GM04503 (cell line): Measurements from ENCODE around the gene RRM2.

ENCODE experiments used
- DNase-seq: peaks from one replicate; pipeline ENCODE4 v3.0.0-alpha.2; 2012; ENCODE audit warnings: low read depth

Gene RRM2

DNA sequence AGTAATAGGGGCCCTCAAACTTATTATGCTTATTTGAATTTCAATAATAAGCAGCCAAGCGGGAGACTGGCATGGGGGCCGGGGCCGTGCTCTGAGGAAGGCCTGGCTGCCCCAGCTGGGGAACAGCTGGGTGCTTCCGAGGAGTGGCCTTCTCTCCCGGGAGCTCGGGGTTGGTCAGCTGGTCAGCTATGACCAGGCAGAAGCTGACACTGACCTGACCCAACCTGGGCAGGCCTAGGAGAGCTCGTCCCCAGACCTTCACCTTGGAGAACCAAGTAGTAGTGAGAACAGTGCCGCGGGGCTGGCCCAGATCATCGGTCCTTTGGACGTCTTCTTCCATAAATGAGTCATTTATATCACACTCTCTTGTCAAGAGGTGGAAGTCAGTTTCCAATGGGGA lies 36.1 kb downstream of the RRM2 start:
- DNase-seq: no peak

DNA sequence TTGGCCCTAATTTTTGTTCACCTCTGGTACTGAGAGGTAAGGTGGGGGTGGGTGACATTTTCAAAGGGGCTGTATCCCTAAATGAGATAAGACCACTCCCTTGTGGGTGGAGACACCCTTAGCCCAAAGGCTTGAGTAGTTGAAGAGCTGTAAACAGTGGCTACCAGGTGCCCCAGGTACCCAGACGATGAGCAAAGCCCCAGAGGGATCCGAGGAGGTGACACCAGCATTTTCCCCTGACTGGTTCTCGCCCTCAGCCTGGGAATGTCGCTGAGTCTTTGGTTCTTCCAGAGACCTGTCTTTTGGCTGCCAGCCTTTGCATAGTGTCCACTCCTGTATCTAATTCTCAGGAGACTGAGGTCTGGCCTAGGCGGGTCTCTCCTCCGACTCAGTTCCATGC lies 36.5 kb downstream of the RRM2 start:
- DNase-seq: no peak

DNA sequence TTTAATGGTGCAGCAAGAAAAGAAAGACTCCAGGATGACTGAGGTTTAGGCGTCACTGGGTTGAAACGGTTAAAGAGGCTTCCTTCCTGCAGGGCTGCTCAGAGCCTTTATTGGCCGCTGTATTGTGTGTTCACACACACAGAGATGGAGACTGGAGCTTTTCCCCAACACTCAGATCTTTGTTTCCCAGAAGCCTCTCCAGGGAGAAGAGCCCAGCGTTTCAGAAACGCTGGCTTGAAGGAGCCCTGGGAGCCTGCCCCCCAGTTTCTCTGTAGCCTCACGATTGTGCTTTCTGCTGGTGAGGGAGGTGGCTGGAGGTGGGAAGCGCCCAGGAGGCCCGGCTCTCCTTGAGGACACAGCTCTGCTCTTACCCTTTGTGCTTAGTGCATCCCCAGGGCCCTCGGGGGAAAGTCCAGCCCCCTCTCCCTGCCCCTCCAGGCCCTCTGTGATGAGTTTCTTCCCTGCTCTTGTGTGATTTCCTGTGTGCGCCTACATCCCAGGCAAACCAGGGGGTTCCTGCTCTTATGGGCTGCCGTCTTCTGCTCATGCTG lies 37.1 kb downstream of the RRM2 start:
- DNase-seq: no peak

DNA sequence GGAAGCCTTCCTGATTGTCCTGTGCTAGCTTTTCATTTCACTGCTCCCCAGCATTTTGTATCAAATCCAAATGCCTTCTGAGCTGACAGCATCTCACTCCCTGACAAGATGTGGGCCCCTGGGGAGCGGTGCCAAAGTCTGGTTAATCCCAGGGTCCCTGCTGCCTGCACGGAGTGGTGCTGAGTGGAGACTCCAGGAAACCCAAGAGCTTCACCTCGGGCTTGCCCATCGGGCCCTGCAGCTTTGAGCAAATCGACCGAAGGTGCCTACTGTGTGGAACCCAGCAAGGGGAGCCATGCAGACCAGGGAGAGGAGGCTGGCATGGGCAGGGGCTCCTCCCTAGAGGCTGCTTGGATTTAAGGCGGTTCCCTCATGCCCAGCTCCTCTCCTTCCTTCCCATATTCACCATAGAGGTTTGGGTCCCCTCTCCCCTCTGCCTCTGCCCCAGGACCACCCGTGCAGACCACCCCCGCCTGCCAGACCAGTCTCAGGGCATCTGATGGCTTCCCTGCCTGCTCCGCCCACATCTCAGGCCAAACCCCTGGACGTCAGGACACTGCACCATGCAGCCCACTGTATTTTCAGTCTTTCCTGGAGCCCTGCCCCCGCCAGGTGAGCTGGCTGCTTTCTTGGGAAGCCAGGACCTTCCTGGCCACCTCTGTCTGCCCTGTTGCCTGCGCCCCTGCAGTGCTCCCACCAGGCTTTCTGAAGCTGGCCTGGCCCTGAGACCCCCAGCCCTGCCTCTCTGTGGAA lies 37.8 kb downstream of the RRM2 start:
- no peak for DNase-seq

DNA sequence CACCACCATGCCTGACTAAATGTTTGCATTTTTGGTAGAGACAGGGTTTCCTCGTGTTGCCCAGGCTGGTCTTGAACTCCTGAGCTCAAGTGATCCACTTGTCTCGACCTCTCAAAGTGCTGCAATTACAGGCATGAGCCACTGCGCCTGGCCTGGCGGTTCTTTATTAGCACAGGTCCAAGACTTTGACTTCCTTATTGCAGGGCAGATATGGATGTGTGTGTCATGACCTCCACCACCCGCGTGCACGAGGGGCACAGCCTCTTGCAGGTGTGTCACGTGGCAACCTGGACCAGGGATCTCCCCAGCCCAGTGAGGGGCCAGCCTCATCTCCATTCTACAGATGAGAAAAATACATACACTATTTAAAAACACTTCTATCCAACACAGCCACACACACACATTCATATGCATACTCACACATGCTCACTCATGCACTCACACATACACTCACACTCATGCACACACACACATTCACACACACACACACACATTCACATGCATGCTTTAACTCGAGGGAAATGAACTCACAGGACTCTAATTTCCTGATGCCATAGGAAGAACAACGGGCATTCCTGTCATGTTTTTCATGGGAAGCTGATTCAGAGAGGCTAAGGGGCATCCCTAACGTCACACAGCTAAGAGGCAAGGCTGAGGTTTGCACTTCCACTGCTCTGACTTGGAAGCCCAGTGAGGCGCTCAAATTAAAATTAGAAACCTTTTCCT lies 38.8 kb downstream of the RRM2 start:
- DNase-seq: no peak

DNA sequence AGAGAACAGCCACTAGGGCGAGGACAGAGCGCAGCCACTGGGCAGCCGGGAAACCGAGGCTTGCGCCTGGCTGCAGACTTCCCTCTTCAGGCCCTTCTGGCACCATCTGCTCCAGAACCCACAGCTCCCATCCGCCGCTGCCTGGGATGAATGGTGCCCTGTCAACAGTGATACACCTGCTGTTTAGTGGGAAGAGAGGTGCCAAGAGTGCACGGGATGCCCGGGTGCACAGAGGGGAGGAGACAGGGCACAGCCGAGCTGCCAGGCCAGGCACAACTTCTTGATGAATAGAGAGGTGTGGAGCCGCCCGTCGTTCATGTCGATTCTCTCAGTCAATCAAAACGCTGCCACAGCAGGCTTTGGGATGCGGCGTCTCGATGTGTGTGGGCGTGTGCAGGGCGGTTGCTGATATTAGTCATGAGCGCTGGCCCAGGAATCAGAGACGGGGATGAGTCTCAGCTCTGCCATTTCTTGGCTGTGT lies 39.5 kb downstream of the RRM2 start:
- DNase-seq: no peak

DNA sequence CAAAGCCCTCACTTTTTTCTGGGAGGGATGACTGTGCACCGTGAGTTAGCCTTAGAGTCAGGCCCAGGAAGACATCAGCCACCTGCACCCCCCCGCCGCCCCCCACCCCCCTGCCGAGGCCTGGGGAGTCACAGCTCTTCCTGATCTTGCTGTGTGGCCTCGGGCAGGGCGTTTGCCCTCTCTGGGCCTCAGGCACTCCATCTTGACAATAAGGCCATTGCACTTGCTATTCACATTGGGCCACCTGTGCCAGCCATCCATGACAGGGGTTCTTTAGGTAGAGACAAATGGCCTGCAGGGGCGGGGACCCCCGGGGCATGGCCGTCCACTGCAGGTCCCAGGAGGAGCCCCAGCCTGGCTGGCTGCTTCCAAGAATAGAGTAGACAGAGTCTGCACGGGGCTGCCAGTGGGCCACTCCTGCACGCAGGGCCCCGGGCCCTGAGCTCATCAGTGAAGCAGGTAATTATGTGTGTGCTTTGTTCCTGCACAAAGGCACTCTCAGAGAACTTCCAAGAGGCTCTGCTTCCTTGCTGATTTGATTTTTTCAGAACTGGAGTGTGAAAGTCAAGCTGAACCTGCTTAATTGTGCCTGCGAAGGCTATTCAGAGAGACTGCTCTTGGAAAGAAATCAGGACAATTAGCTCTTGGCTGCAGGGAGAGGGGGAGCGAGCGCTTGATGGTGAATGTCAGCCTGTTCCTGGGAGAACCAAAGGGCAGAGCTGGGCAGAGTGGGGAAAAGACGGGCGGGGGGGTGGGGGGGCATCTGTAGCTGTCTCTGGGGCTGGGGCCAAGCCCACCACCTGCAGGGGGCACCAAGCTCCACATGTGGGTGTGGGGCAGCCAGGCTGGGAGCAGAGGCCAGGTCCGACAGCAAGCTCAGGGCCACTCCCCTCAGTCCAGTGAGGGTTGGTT lies 40.3 kb downstream of the RRM2 start:
- no peak for DNase-seq

DNA sequence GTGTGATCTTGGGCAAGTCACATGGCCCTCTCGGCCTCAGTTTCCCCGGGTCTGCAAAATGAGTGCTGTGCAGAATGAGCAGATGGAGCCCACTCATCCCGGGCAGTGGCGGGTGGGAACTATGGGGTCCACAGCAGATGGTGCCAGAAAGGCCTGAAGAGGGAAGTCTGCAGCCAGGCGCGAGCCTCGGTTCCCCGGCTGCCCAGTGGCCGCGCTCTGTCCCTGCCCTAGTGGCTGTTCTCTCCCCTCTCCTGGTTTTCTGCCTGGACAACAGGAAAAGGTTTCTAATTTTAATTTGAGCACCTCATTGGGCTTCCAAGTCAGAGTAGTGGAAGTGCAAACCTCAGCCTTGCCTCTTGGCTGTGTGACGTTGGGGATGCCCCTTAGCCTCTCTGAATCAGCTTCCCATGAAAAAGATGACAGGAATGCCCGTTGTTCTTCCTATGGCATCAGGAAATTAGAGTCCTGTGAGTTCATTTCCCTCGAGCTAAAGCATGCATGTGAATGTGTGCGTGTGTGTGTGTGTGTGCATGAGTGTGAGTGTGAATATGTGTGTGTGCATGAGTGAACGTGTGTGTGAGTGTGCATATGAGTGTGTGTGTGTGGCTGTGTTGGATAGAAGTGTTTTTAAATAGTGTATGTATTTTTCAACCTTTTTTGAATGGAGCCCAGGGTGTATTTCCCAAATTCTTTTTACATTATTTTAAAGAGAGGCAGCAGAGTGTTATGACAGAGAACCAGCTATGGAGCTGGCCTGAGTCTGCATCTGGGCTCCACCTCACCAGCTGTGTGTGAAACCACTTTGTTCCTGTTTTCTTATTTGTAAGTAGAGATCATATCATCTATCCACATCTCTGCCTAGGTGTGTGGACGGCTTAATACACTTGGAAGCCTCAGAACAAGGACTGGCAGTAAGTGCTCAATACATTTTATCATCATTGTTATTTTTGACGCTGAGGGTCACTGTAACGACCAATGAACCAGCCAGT lies 41.3 kb downstream of the RRM2 start:
- no peak for DNase-seq

DNA sequence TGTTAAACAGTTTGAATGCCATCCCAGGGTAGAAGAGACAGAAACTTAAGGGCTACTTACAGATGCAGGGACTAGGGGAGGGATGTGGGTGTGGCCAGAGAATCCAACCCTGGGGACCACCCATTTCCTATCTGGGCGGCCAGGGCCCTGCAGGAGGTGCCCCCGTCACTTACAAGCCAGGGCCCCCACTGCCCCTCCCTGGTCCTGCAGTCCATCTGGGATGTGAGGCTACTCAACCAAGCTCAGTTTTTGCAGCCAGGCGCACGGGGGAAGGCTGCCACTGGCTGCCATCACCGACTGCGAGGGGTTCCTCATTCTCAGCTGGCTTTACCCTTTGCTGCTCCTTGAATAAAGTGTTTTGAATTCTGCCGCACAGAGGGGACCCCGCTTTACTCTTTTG lies 42.1 kb downstream of the RRM2 start:
- no peak for DNase-seq

DNA sequence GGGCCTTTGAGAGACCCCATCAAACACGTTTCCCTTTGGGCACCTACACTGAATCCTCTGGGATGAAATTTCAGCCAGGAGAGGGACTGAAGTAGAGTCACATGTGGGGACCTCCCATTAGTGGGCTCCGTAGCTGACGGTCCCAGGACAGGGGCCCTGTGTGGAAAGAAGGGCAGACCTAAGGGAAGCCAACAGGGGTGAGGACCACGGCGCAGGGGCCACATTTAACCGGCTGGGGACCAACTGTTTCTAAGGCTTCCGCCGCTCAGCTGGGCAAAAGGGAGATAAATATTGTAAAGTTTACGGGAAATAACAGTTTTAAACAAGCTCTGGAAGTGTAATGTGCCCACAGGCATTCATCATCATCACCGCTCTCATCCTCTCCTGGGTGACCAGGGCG lies 42.7 kb downstream of the RRM2 start:
- no peak for DNase-seq

DNA sequence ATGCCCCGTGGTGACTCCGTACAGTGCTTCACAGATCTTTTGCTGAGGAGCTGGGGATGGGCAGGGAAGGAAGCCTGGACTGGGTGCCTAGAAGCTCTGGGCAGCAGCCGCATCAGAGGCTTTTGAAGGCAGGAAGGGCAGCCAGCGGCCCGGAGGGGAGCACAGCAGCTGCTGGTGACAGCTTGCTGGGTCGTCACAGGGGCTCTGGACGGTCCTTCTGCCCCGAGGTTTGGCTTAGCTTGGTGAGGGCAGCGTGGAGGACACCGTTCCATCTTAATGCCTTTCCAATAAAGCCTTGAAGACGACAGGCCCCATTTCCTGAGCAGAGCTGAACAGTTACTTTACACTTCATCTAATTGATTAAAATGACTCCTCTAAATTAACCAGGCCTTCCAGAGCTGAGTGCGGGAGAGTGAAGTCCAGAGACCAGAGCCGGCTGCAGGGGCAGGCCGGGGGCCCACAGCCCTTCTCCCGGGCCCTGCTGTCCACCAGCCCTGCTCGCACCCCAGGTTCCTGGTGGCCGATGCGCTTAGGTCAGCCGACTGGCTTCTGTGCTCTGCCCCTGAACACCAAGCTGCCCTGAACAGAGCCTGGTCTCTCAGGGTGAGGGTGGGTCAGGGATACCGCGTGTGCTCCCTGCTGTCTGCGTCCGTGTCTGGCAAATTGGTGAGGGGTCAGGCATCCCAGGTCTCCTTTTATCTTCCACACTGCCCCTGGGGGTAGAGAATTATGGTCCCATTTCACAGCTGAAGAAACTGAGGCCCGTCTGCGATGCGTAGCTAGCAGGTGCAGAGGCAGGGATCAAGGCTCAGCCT lies 43.5 kb downstream of the RRM2 start:
- DNase-seq: no peak

DNA sequence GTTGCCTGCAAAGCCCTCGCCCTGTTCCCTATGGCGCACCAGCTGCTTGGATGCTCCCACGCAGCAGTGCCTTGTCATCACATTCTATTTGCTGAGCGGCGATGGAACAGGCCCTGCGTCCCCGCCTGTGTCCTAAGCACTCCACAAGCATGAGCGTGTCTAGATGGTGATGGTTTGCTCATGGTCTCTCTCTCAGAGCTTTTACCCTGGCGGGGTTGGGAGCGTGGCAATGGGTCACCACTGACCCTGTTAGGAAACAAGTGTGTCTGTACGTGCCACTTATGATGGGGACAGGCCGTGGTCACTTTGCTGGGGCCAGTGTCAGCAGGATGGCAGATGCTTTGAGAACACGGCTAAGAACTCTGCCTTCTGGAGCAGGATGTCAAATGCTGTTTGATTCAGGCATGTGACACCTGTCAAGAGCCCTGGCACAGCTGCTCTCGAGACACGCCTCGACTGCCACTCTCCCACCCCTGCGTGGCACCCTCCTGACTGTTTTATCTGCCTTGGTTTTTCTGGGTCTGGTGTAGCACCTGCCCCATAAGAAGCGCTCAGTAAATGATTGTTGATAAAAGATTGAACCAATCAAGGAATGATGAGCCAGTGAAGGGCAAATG lies 44.2 kb downstream of the RRM2 start:
- DNase-seq: no peak

DNA sequence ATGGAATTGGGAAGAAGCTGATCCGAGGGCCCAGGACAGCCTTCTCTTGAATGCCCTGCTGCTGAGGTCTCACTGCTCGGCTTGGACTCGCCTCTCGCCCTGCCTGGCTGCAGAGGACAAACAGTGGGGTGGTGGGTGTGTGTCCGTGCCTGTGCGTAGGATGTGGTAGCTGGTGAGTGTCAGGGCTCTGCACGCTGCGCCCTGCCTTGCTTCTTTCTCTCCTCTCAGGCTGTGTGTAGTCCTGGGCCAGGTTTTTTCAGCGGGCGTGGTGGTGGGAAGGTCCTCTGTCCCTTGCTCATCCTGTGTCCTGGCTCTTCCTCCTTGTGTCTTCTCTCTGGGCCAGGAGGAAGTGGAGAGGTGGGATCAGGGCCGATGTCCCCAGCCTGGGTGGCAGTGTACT lies 44.8 kb downstream of the RRM2 start:
- DNase-seq: no peak

DNA sequence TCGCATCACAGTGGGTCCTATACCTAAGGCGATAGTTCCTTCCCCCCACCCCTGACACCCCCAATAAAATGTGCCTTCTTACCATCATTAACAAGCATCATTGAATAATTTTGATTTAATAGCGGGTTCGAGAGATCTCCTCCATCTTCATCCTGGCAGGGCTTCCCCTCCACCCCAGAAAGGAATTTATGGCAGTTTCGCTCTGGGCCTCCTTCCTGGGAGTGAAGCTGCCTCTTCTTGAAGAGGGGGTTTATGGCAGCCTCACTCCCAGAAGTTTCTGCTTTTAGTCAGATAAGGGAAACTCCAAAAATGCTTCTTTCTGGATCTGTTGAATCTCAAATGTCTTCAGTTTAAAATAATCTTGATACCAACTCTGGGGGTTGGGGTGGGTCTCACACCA lies 45.7 kb downstream of the RRM2 start:
- no peak for DNase-seq

DNA sequence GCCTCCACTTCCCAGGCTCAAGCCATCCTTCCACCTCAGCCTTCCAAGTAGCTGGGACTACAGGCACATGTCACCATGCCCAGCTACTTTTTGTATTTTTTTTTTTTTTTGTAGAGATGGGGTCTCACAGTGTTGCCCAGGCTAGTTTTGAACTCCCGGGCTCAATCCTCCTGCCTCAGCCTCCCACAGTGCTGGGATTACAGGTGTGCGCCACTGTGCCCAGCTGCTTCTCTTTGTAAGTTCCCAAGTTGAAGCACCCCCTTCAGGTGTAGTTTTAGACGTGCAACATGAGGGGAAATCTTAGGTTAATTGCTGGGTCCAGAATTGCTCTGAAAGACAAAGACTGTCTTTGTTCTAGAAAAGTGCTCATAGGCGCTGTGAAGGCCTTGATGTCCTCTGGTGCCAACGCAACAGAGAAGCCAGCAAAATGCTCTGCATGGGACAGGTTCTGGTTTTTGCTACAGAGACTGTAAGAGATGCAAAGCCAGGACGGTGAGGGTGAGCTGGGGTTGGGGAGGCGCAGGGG lies 46.6 kb downstream of the RRM2 start:
- DNase-seq: no peak

DNA sequence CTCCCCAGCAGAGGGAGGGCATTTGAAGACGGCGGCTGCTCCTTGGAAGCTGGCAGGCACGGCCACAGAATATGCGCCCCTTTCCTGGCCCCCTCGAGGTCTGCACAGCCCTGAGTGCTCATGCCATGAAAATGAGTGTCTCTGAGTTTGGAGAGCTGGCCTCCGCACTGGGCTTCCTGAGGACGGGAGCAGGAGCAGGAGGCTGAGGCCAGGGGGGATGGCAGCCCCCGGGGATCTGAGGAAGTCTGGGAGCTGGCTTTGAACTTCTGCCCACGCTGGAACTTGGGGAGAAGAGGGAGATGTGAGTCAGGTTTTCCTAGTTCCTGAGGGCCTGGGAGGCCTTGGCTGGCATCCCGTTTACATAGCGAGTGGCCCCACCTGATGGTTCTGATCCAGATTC lies 47.0 kb downstream of the RRM2 start:
- DNase-seq: no peak

DNA sequence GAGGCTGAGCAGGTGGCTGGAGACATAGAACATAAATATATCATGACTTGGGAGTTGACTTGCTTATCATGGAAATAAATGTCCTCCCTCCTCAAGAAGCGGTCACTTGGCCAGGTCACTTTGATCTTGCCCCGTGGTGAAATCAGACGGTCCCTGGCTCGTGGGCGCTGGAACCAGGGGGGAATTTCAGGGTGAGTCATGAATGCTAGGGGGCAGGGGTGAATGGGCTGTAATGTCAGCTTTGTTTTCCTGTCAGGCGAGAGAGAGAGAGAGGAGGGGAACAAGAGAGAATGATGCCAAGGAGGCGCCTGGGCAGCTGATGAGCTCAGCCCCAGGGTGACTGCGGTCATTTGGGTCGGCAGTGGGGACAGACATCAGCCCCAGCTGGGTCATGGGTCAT lies 47.7 kb downstream of the RRM2 start:
- no peak for DNase-seq

DNA sequence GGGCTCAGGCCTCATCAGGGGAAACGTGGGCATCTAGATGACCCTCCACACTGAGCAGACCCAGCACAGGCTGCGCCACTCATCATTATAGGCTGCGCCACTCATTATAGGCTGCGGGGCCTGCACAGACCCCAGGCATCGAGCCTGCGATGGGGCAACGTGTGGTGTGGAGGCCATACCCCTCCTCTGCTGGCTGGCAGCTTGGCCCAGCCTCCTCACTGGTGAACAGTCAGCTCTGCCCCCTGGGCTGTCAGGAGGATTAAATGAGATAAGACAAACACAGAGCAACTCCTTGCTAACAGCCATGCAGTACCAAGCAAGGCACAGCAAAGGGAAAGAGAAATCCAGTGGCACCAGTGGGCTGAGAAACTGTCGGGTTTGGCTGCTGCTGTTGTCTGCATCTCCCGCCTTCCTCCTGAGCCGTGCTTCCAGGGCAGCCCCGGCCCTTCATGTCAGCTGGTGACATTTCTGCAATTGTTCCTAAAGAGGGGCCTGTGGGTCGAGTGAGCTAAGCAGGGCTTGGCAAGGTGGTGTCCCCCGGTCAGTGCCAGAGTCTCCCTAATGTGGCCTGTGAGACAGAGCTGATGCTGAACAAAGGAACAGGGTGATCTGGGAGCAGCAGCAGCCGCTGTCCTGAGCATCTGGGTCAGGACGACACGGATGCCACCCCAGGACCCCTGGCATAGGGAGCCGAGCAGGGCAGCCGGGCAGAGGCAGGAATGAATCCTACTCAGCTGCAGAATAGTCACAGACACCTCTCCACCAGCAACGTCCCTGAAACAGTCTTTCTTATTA lies 48.7 kb downstream of the RRM2 start:
- no peak for DNase-seq
